HUDEP-2 (cell line): ENCODE results near the gene C22orf23.
"Not testable (repeated sequence)": the region's sequence is repeated elsewhere in the genome, so short reads cannot be mapped to it uniquely, and the experiment has no call there.

Experiments
- DNase-seq, 76 experiments: peaks; one replicate each; lab custom pipeline; 2025; ENCODE audit not compliant: unreplicated experiment in 76 of 76; lab: John Stamatoyannopoulos, UW

C22orf23 gene

DNA sequence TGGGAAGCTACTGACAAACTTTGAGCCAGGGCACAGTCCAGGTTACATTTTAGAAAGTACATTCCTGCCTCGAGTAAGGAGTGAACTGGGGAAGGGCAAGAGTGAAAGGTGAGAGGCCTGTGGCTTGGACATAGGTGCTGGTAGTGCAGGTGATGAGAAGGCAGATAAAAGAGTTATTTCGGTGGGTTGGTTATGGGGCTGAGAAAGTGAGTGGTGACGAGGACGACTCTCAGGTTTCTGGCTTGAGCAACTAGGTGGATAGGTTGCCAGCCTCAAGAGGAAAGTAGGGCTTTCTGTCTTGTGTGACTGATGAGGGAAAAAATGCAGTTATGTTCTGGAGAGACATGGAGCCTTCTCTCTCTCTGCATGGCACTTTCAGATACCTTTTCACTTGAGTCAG lies 3.8 kb upstream of the C22orf23 start:
- DNase-seq: no peak

DNA sequence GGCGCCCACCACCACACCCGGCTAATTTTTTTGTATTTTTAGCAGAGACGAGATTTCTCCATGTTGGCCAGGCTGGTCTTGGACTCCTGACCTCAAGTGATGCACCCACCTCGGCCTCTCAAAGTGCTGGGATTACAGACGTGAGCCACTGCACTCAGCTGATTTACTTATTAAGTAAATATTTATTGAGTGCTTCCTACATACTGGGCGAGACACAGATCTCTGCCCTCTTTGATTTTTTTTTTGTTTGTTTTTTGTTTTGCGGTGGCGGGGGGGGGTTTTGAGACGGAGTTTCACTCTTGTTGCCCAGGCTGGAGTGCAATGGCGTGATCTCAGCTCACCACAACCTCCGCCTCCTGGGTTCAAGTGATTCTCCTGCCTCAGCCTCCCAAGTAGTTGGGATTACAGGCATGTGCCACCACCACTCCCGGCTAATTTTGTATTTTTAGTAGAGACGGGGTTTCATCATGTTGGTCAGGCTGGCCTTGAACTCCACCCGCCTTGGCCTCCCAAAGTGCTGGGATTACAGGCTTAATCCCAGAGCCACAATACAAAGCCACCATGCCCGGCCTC lies 2.5 kb upstream of the C22orf23 start:
- not testable (repeated sequence) for DNase-seq

GRCh38 chr22:37954686-37955085 lies 1.3 kb upstream of the C22orf23 start:
- no peak for DNase-seq

DNA sequence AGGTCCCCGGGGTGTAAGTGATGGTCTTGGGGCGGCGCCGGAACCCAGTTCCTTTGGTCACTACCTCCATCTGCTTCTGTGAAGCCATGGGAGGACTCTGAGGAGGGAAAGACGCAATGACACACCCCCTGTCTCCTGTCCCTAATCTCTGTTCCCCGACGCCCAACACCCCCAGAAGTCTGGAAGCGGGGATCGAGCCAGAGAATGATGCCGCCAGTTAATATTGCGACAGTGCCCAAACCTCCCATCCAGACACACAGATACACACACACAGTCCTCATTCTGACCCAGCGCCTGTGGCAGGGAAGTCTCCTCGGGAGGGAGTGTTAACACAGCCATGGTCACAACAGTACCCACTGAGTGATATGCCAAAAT lies 352 bp downstream of the C22orf23 start:
- peak in 1 of 76 experiments; percentile 41 for DNase-seq

DNA sequence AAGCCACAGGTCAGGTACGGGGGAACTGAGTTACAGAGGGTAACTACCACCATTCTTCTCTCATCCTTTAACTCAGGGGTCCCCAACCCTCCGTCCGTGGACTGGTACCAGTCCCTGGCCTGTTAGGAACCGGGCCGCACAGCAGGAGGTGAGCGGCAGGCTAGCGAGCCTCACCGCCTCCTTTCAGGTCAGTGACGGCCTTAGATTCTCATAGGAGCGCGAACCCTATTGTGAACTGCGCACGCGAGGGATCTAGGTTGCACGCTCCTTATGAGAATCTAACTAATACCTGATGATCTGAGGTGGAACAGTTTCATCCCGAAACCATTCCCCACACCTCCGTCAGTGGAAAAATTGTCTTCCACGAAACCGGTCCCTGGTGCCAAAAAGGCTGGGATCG lies 772 bp downstream of the C22orf23 start:
- DNase-seq: not testable (repeated sequence)

- no peak for DNase-seq
Measured at GRCh38 chr22:37951305-37951704, 2.1 kb downstream of the C22orf23 start.

GRCh38 chr22:37947142-37947795 lies 6.1 kb downstream of the C22orf23 start:
- not testable (repeated sequence) for DNase-seq

DNA sequence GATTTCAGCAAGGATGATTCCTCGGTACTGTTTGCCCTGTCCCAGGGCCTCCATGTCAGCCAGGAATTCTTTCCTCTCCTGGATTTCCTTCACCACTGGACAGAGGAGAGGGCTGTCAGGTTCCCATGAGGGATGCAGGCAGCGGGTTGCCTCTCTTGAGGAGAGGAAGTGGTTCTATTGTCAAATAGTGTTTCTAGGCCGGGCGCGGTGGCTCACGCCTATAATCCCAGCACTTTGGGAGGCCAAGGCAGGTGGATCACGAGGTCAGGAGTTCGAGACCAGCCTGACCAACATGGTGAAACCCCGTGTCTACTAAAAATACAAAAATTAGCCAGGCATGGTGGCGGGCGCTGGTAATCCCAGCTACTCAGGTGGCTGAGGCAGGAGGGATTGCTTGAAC lies 9.0 kb downstream of the C22orf23 start:
- not testable (repeated sequence) for DNase-seq

- DNase-seq: no peak
Measured at GRCh38 chr22:37943825-37944198, 9.6 kb downstream of the C22orf23 start.

- no peak for DNase-seq
Measured at GRCh38 chr22:37943136-37943824, 10.1 kb downstream of the C22orf23 start.

GRCh38 chr22:37942133-37942532 lies 11.3 kb downstream of the C22orf23 start:
- no peak for DNase-seq

- no peak for DNase-seq
Measured at GRCh38 chr22:37940698-37941376, 12.6 kb downstream of the C22orf23 start.

GRCh38 chr22:37933711-37934376 lies 19.6 kb downstream of the C22orf23 start:
- peak in 73 of 76 experiments; percentile 30 to 92 (median 83) for DNase-seq

DNA sequence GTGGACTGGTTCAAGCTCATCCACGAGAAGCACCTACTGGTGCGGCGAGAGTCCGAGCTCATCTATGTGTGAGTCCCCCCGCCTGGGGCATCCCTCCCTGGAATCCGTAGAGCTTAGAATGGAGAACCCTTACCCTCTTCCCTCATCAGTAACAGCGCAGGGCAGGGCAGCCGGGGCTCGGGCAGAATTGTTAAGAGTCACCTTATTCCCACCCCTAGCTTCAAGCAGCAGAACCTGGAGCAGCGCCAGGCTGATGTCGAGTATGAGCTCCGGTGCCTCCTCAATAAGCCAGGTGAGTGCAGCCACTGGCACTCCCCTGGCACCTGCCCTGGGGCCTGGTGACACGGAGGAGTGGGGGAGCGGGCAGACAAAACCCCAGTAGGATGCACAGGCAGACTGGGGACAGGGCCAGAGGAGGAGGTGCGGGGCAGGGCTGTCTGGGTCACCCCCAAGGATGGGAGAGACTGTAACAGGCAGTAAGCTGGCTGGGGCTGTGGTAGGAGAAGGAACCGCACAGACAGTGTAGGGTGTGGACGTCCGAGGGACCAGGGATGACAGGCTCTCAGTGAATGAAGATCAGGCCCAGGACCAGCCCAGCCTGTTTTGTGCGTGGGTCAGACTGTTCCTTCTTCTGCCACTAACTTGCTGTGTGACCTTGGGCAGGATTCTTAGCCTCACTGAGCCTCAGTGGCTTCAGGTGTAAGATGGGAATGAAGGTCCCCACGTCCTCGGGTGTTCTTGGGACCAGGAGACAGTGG lies 20.4 kb downstream of the C22orf23 start:
- DNase-seq: no peak

DNA sequence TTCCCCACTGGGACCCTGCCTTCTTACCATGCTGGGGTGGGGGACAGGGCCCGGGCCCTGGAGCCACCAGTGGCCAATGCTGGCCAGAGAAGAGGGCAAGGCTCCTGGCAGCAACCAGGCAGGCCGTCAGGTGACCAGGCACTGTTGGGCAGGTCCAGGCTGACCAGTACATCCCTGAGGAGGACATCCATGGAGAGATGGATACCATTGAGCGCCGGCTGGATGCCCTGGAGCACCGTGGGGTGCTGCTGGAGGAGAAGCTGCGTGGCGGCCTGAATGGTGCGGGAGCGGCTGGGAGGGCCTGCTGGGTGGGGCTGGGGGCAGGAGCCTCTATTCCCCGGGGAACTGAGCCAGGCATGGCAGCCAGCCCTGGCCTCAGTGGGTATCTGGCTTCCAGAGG lies 21.0 kb downstream of the C22orf23 start:
- no peak for DNase-seq

- DNase-seq: peak in 15 of 76 experiments; percentile 1 to 56 (median 17)
Measured at GRCh38 chr22:37931893-37932389, 21.5 kb downstream of the C22orf23 start.

GRCh38 chr22:37930952-37931440 lies 22.4 kb downstream of the C22orf23 start:
- DNase-seq: no peak

DNA sequence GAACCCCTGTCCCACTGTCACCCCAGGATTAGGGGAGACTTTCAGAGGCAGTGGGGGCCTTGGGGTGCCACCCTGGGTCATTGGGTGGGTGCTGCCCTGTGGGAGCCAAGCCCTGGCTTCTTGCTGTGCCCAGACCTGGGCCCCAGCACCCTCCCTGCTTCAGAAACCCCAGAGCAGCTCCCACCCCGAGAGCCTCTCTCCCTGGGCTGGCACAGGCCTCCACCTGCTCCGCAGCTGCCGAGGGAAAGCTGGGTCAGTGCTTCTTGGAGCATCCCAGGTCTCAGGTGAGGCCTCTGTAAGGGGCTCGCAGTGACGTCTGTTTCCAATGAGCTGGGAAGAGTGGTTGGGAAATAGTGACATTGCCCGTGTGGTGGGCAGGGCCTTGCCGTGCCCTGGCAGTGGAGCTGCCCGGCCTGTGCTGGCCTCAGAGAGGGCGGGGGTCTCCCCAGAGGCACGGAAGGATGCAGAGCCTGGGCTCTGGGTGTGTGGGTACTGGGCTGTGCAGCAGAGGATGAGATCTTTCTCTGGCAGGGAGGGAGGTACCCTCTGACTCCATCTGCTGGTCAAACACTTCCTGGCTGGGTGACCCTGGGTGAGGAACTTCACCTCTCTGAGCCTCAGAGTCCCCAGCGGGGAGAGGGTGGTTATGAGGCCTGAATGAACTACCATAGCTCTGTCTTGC lies 23.0 kb downstream of the C22orf23 start:
- DNase-seq: peak in 40 of 76 experiments; percentile 13 to 63 (median 37)

- no peak for DNase-seq
Measured at GRCh38 chr22:37929390-37929789, 24.0 kb downstream of the C22orf23 start.
